Activated T-cell treated with anti-CD3 and anti-CD28 coated beads, Interleukin-2, amount 50 U/mL, for 48 hours (primary cell): Measurements from ENCODE around the gene DGCR2.
"Not testable (repeated sequence)": the region's sequence is repeated elsewhere in the genome, so short reads cannot be mapped to it uniquely, and the experiment has no call there.

Experiments
- DNase-seq, 2 experiments: peaks; one replicate each; pipeline ENCODE4 v3.0.0-alpha.2; 2020

The DGCR2 gene

DNA sequence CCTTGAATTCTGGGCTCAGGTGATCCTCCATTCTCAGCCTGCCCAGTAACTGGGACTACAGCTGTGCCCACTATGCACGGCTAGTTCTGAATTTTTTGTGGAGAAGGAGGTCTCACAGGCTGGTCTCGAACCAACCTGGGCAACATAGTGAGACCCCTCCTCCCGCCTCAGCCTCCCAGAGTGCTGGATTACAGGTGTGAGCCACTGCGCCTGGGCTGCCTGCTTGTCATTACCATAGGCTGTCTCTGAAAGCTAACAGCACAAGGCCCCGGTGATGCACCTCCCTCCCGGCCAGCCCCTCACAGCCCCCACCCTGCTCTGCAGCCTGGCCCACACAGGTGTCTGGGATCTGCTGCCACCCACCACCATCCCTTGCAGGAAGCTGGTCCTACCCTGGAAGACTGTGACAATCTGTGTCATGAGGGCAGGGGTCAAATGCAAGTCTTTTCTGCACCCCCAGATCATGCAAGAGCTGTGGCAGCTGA is 82.4 kb downstream of the DGCR2 start:
- no peak for DNase-seq

- DNase-seq = no peak
These were observed 82.8 kb downstream of the DGCR2 start for GRCh38 chr22:19039448-19039780.

DNA sequence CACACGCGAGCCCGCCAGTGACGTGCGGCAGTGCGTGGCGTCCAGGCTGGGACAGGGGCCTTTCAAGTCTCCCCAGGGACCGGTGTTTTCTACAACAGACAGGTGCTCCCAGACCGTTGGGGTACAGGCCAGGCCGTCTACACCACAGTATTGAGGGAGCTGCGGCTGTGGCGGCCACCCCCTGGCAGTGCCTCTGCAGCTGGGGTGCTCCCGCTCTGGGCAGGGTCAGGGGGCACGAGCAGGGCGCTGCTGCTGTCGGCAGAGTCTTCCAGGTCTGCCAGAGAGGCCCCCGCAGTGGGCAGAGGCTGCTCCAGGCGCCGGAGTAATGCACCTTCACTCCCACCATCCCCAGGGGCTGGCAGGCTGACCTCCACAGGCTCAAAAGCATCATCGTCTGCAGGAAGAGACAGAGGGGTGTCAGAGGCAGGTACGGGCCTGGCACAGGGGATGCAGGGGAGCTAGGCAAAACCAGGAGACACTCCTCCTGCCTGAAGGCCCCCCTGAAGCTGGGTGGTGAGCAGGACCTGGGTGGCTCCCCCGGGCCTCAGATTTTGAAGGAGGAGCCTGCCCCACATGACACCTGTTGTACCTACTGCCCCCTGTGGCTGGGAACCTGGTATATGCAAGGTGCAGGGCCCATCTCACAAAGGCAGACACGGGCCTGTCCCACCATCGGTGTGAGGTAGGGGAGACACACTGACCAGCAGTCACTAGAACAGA is 83.3 kb downstream of the DGCR2 start:
- no peak for DNase-seq

DNA sequence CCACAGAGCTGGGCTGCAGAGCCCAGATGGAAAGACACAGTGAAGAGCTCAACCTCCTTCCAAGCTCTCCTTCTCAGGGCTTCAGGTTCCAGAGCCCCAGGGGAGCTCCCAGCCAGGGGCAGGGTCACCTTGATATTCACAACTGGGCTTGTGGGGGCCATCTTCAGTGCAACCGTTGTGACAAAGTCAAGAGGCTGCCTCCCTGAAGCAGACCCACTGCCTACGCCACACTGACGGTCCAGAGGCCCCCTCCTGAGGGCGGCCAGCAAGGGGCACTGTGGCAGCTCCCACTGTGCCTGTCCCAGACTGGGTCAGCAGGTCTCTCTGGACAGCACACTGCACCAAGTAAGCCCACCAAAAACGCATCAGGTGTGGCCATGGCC is 84.1 kb downstream of the DGCR2 start:
- no peak for DNase-seq

GRCh38 chr22:19037282-19038163 is 84.7 kb downstream of the DGCR2 start:
- DNase-seq = no peak

- no peak for DNase-seq
These were observed 85.5 kb downstream of the DGCR2 start for GRCh38 chr22:19036523-19037273.

DNA sequence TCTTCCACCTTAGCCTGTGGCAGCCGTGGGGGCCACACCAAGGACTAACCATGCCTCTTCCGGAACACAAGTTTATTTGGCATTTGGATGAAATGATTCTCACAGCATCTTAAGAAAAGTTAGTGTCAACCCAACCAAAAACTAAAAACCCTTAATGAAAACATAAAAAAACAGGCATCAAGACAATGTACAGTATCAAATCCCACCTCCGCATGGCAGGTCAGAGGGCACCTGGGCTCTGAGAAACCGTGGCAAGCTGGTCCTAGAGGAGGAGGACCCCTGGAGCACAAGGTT is 86.0 kb downstream of the DGCR2 start:
- no peak for DNase-seq

DNA sequence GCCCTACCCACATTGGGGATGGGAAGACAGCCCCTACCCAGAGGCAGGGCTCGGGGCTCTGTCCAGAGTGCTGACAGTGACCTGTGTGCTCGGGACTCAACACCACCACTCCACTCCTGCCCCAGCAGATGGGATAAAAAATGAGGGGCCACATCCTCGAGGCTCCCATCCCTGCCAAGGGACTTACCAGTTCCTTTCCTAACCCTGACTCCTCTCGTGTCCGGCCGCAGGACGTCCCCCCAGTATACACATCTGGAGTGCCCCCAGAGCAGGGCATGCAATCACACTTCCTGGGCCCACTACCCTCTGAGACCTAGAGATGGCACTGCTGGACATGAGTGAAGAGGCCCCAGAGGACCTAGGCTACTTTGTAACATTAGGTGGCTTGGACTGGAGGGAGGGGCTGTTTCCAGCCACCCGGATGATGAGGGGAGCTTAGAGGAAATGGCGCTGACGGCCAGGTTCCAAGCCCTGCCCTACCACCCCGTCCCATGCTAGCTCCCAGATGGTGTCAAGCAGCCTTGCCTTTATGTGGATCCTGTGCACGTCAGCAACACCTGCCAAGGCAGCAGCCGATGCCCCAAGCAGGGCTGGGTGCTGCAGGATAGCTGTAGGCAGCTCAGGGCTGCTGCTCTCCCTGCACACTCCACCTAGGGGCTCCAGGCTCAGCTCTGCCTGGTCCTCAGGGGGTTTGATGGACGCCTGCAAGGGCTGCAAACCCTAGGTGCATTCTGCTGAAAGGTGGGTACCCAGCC is 86.6 kb downstream of the DGCR2 start:
- DNase-seq = no peak

- DNase-seq = not testable (repeated sequence)
These were observed 87.1 kb downstream of the DGCR2 start for GRCh38 chr22:19035126-19035473.

- not testable (repeated sequence) for DNase-seq
These were observed 87.5 kb downstream of the DGCR2 start for GRCh38 chr22:19034724-19035120.

GRCh38 chr22:19034031-19034723 is 88.0 kb downstream of the DGCR2 start:
- DNase-seq = not testable (repeated sequence)

GRCh38 chr22:19033568-19033905 is 88.7 kb downstream of the DGCR2 start:
- not testable (repeated sequence) for DNase-seq

DNA sequence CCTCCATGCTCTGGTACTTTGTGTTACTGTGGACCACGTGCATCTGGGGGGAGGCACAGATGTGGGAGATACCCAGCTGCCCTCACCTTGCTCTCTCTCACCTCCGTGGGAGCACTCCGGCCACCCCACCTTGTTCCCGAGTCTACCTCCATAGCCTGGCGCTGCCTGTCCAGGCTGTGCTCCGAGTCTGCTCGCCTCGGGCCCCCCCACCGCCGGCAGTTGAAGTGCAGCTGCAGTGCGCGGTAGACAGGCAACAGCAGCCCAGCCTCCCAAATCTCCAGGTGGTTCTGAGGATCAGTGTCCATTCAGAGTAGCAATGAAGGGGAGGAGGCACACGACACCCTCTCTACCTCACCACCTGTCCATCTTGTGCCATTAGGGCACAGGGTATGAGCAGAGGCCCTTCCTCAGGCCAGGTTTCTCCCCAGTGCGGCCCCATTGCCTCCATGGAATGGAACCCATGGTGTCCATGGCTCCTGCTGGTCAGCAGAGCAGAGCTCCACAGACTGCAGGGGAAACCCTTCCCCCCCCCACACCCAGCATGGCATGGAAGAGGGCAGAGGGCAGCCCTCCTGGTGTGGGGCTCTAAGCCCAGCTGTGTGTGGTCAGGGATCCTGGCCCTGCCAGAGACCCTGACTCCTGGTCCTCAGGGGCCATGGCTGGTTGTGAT is 89.2 kb downstream of the DGCR2 start:
- DNase-seq = not testable (repeated sequence)

- not testable (repeated sequence) for DNase-seq
These were observed 89.9 kb downstream of the DGCR2 start for GRCh38 chr22:19032156-19032785.

- not testable (repeated sequence) for DNase-seq
These were observed 91.3 kb downstream of the DGCR2 start for GRCh38 chr22:19030889-19031252.

DNA sequence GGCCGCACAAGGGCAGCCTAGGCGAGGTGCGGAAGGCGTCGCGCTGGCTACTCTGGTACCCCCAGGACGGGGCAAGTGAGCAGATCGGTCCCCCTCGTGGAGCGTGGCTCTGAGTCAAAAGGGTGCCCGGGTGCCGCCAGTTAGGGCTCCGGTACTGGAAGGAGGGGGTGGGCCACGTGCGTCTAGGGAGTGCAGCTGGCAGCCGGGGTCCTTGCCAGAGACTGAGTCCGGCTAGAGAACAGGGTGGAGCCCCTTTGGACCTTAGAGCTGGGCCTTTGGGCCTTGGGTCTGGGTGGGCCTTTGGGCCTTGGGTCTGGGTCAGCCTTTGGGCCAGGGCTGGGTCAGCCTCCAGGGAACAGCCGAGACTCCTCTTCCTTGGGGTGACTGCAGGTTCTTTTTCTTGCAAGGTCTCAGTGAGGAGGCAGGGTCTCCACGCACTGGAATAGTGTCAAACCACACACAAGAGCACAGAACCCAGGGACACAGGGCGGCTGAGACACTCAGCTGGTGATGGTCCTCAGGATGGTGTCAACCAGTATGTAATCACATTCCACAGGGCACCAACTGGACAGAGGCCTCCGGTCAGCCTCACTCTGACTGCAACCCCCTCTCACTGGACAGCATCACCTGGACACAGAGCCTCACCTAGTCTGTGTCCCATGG is 91.9 kb downstream of the DGCR2 start:
- not testable (repeated sequence) for DNase-seq

- not testable (repeated sequence) for DNase-seq
These were observed 92.8 kb downstream of the DGCR2 start for GRCh38 chr22:19029113-19030103.

GRCh38 chr22:19028060-19028455 is 94.2 kb downstream of the DGCR2 start:
- not testable (repeated sequence) for DNase-seq

GRCh38 chr22:19027371-19028059 is 94.7 kb downstream of the DGCR2 start:
- not testable (repeated sequence) for DNase-seq
